ENCODE data around the gene EPB41L5. TPM values are rescaled to one million over a fixed set of nuclear protein-coding genes. Genes with fewer than 3 reads are reported as not detected.

The EPB41L5 gene
- total and polyA plus RNA-seq, 9 of the 15 experiments (the other 6 are each of a cell fraction or from before 2014, with no cell fraction given) = 2.3 to 14.1 (median 8.2) TPM

GRCh38 chr2:120162716-120163115, 149.8 kb downstream of the EPB41L5 start:
- 18% methylated on average over 5 of the region's 5 CpGs for WGBS (ENCODE audit: insufficient coverage, low coverage, missing lambda C conversion rate)
- H3K9me3 ChIP-seq (replicated peaks; ENCODE audit: control insufficient read depth, insufficient read depth, low read depth, low read length) = no peaks in the 10 kb centered on the region
- ATAC-seq (no peak), DNase-seq (ENCODE audit: extremely low read depth in 1 of 4, low spot score in 3 of 4) (no peak), FAIRE-seq (no peak)
- H3K27ac ChIP-seq (ENCODE audit: extremely low read depth, low read depth, low read length) = no peak overlapping the region
- intact Hi-C loops (cut with micrococcal nuclease) (no loop called here), in situ Hi-C loops (cut with MboI) (no loop called here)
- no peak overlapping the region for H2AFZ ChIP-seq (ENCODE audit: low read depth, low read length)
- no peaks in the 10 kb centered on the region for H3K9me1 ChIP-seq (ENCODE audit: control insufficient read depth, insufficient read depth, low read length)
- no peak overlapping the region for H3K4me2 ChIP-seq (ENCODE audit: insufficient read depth, low read length)
- no peaks in the 10 kb centered on the region for H3K36me3 ChIP-seq (ENCODE audit: control insufficient read depth, insufficient read depth, low read length)
- H3K4me3 ChIP-seq = no peak overlapping the region
- no peaks in the 10 kb centered on the region; a peak in 1 of 5 replicates for H3K27me3 ChIP-seq (ENCODE audit: control insufficient read depth in 2 of 2, insufficient read depth in 2 of 2, low read length in 2 of 2)
- CTCF ChIA-PET (ENCODE audit: low intra/inter-chr PET ratio) = interaction anchor here (0.7 kb wide), 1 partner anchor 30 kb away, joined by 3 read pairs; no protein-coding TSS in a partner anchor
- no peak overlapping the region for H3K9ac ChIP-seq (ENCODE audit: insufficient read depth in 1 of 2, low read depth in 2 of 2, low read length in 2 of 2)
- POLR2A ChIA-PET = interaction anchor here (0.6 kb wide), 1 partner anchor 519 kb away, joined by 3 read pairs; no protein-coding TSS in a partner anchor
- TF ChIP-seq PHTF2 (CRISPR knock-in tag; IDR thresholded peaks at IDR 0.05) = no peak
- TF ChIP-seq ZNF175 (CRISPR knock-in tag; IDR thresholded peaks at IDR 0.05; ENCODE audit: low read depth) = no peak
- no peak for TF ChIP-seq POLR2B (IDR thresholded peaks at IDR 0.05; ENCODE audit: low read depth, partially characterized antibody)
- TF ChIP-seq CTCFL (IDR thresholded peaks at IDR 0.05; ENCODE audit: borderline replicate concordance, insufficient read depth, low read depth, low read length, poor library complexity, severe bottlenecking) = no peak
- no peaks in the 10 kb centered on the region for H3K79me2 ChIP-seq (ENCODE audit: control insufficient read depth, insufficient read depth, low read length)
- H4K20me1 ChIP-seq (replicated peaks; ENCODE audit: control insufficient read depth, insufficient read depth, low read length) = no peaks in the 10 kb centered on the region
- BruUV-seq (replicated peaks) = no TSS peak
- no peaks in the 10 kb centered on the region for H3K4me1 ChIP-seq (replicated peaks in 1 of 2; ENCODE audit: control insufficient read depth in 2 of 2, insufficient read depth in 2 of 2, low read length in 2 of 2)
